Ovary (tissue), 9 donors: ENCODE results near the gene UPF1. TPM values are rescaled to one million over a fixed set of nuclear protein-coding genes. Genes with fewer than 3 reads are reported as not detected.
"Not testable (repeated sequence)": the region's sequence is repeated elsewhere in the genome, so short reads cannot be mapped to it uniquely, and the experiment has no call there.

Experiments
- DNase-seq, 5 donors: peaks; one replicate each; pipeline ENCODE4 v3.0.0-alpha.2; 2019 to 2020
- H3K27ac ChIP-seq, 2 donors: fragments of 200-600 bp; one replicate each; pipeline versions ENCODE4 v1.5.1 to v1.8.0; 2019 to 2022
- H3K27me3 ChIP-seq: fragments of 200-600 bp; one replicate; pipeline ENCODE4 v1.8.0; 2022
- H3K36me3 ChIP-seq: fragments of 200-600 bp; sonication (generic); one replicate; pipeline ENCODE4 v1.5.1; 2019
- H3K4me1 ChIP-seq: one replicate; pipeline ENCODE4 v1.8.1; 2013; ENCODE audit warnings: mild to moderate bottlenecking, moderate library complexity; ENCODE audit not compliant: insufficient read depth
- H3K4me3 ChIP-seq: fragments of 200-600 bp; sonication (generic); one replicate; pipeline ENCODE4 v1.5.1; 2017
- H3K9me3 ChIP-seq, 2 donors: fragments of 200-600 bp in 1 of 2; sonication (generic) in 1 of 2; one replicate each; pipeline versions ENCODE4 v1.5.1 to v1.8.1; 2013 to 2019; ENCODE audit warnings: mild to moderate bottlenecking in 1 of 2, moderate library complexity in 1 of 2
- EP300 ChIP-seq: sonication (generic); formaldehyde crosslinking; IDR thresholded peaks from one replicate; pipeline ENCODE4 v1.6.1; 2017; ENCODE audit warnings: antibody characterized with exemption
- POLR2A ChIP-seq: fragments of 450-650 bp; IDR thresholded peaks from one replicate; pipeline ENCODE4 v1.6.1; 2017; ENCODE audit warnings: antibody characterized with exemption, mild to moderate bottlenecking, moderate library complexity
- WGBS, 3 donors: extraction: QIAGEN DNeasy Blood & Tissue Kit in 1 of 3; methylation state at CpG; one replicate each; pipeline versions ENCODE4 v1.1.5 to v1.1.7; 2013 to 2017; 5-methylcytosine and 5-hydroxymethylcytosine counted together
- intact Hi-C, 4 donors: fragments of 100-400 bp; cut with DNase I; formaldehyde crosslinking; loops; one replicate each; pipeline versions ENCODE4 v1.11.0 to v1.15.1; 2022 to 2023
- polyA plus RNA-seq, 2 donors: library from polyadenylated mRNA; stranded (reverse); fragments of 200-250 nt in 1 of 2; fragments of 350-450 nt in 1 of 2; fragmentation: Illumina TruSeq in 1 of 2; extraction: RNeasy Lipid Tissue Mini Kit (QIAGEN cat#74804) in 1 of 2; gene quantifications; one replicate each; pipeline ENCODE4 v1.2.3, GENCODE V29; 2013 to 2014
- total RNA-seq, 7 donors: library from RNA; depleted of rRNA in 2 of 7; stranded (reverse); fragments of >200 nt in 2 of 7; fragmentation: NEBNext Ultra II Directional in 3 of 7; extraction: Animal tissue kit (Norgen Biotek cat#: 25700) in 3 of 7; gene quantifications; one replicate each; pipeline versions ENCODE4 v1.1.0 to v1.2.4, GENCODE V29; 2016 to 2023
- TF ChIP-seq, protein P1 (sequence below), 3 donors: fragments of 450-650 bp in 2 of 3; fragments of 200-600 bp in 1 of 3; IDR thresholded peaks; one replicate each; pipeline versions ENCODE4 v1.5.1 to v1.8.0; 2016 to 2022; ENCODE audit warnings: antibody characterized with exemption in 3 of 3, mild to moderate bottlenecking in 1 of 3
- donor health status: DM: no; HTN: no; CAD: no; lungs with moderate emphysema.
- donor health status: DM: no; HTN: no; CAD: no.
- donor health status: Bipolar disorder and iron deficiency.
- donor health status: DM: yes; HTN: yes; CAD: no.
- donor health status: DM: no; HTN: no; CAD: no.
- donor health status: DM: yes; HTN: yes; CAD: no.

The UPF1 gene
- total and polyA plus RNA-seq, 9 donors = 35.4 to 89.0 (median 59.7) TPM

DNA sequence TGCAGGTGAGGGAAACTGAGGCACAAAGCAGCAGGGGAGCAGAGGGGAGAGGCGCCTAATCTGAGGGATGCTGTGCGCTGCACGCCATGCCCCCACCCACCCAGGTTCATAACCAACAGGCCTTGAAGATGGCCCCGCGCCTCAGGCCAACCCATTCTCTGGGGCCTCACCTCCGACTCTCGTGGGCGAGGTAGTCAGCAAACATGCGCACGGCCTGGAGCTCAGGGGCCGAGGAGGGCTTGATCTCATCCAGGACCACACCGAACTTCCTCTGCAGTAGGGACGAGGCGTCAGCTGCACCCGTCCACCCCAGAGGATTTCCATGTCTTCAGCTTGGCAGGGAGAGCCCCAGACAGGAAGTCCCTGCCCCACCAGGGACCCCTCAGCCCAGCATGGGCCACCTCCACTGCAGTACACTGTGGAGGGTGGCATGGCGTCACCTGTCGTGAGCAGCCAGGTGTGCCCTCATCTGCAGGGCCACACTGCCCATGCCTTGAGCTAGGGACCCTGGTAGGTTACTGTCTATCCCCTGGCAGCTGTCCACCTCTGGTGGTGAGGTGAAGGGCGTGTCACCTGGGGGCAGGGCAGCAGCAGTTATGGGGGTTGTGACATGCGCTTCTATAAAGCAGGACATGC is 79.2 kb downstream of the UPF1 start:
- intact Hi-C loops = no loop called here
- H3K36me3 ChIP-seq = no peaks in the 10 kb centered on the region

DNA sequence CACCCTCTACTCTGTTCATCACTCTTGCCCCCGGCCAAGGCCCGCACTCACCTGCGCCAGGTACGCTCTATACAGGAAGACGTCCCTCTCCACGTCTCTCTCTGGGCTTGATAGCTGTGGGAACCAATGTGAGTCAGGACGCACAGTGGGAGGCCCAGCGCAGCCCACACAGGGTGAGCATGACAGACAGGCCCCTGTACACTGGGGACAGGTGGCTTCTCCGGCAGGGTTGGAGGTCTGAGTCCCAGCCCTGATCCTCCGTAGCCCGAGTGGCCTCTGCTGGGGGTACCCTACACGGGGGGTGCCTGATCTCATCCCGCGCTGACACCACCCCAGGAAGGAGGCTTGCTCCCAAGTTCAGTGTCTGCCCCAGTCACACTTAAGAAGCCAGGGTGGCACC is 81.2 kb downstream of the UPF1 start:
- H3K4me1 ChIP-seq = peaks cover 3% of the 10 kb centered on the region
- no peak overlapping the region for H3K27ac ChIP-seq
- H3K9me3 ChIP-seq = no peaks in the 10 kb centered on the region
- H3K36me3 ChIP-seq = no peaks in the 10 kb centered on the region
- no peak overlapping the region for H3K4me3 ChIP-seq
- no peaks in the 10 kb centered on the region for H3K27me3 ChIP-seq
- intact Hi-C loops = no loop called here
- 91 to 96% (median 93%) methylated on average over 14 of the region's 14 CpGs for WGBS, 3 donors
- TF ChIP-seq, protein P1, sequence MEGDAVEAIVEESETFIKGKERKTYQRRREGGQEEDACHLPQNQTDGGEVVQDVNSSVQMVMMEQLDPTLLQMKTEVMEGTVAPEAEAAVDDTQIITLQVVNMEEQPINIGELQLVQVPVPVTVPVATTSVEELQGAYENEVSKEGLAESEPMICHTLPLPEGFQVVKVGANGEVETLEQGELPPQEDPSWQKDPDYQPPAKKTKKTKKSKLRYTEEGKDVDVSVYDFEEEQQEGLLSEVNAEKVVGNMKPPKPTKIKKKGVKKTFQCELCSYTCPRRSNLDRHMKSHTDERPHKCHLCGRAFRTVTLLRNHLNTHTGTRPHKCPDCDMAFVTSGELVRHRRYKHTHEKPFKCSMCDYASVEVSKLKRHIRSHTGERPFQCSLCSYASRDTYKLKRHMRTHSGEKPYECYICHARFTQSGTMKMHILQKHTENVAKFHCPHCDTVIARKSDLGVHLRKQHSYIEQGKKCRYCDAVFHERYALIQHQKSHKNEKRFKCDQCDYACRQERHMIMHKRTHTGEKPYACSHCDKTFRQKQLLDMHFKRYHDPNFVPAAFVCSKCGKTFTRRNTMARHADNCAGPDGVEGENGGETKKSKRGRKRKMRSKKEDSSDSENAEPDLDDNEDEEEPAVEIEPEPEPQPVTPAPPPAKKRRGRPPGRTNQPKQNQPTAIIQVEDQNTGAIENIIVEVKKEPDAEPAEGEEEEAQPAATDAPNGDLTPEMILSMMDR (IDR thresholded peaks at IDR 0.05) = no peak
- no peak for TF ChIP-seq POLR2A
- DNase-seq = no peak

More for the DNA sequence above, 79.2 kb downstream of the UPF1 start:
- no peak for DNase-seq
- Histone ChIP-seq H3K27ac (no peak overlapping the region), H3K4me3 (no peak overlapping the region), H3K4me1 (no peaks in the 10 kb centered on the region), H3K9me3 (no peaks in the 10 kb centered on the region), H3K27me3 (no peaks in the 10 kb centered on the region)
- TF ChIP-seq, protein P1 (IDR thresholded peaks at IDR 0.05) = no peak
- TF ChIP-seq EP300 (no peak), POLR2A (no peak)
- WGBS, 3 donors = 90 to 94% (median 94%) methylated on average over 19 of the region's 19 CpGs

DNA sequence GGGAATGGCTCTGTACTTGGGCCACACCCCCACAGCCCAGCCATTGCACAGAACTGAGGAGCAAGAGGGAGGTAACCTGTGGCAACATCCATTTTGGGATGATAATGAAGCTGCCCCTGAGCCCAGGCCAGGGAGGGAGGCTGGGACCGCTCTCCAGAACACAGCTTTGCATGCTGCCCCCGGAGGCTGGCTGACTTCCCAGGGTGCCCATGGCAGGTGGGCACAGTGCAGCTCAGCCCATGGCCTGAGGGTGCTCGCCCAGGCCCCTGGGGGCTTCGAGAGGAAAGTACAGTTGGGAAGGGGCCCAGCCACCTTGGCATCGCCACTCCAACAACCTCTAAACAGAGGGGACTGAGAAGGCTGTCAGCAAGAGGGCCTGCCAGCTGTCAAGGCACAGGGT is 81.7 kb downstream of the UPF1 start:
- no peaks in the 10 kb centered on the region for H3K36me3 ChIP-seq
- H3K9me3 ChIP-seq = no peaks in the 10 kb centered on the region

DNA sequence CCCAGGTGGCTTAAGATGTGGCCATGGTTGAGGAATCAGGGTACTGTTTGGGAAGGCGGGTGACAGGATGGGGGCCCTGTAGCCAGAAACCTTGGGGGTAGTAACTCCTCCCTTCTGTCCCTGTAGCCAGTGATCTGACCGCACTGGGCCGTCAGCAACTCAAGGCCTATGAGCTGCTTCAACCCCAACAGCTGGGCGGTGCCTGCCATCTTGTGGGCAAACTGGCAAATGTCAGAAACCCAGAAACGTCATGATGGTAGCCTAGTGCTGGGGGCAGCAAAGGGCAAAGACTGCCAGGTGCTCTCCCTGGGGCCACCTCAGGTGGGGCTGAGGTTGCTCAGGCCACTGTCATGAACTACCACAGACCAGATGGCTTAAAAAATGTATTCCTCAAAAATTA is 83.9 kb downstream of the UPF1 start:
- H3K4me3 ChIP-seq = no peak overlapping the region
- DNase-seq = peak in 1 of 5 donors; percentile 53
- TF ChIP-seq EP300 = no peak
- TF ChIP-seq, protein P1 (IDR thresholded peaks at IDR 0.05) = no peak
- TF ChIP-seq POLR2A = no peak
- H3K27ac ChIP-seq = no peak overlapping the region
- H3K27me3 ChIP-seq = no peaks in the 10 kb centered on the region
- peaks cover 6% of the 10 kb centered on the region for H3K4me1 ChIP-seq
- intact Hi-C loops = no loop called here
- WGBS, 3 donors = 52 to 66% (median 61%) methylated on average over 5 of the region's 5 CpGs
- H3K36me3 ChIP-seq = no peaks in the 10 kb centered on the region
- no peaks in the 10 kb centered on the region for H3K9me3 ChIP-seq

More for the DNA sequence above, 81.7 kb downstream of the UPF1 start:
- Histone ChIP-seq H3K27me3 (no peaks in the 10 kb centered on the region), H3K4me1 (peaks cover 6% of the 10 kb centered on the region), H3K4me3 (no peak overlapping the region), H3K27ac (no peak overlapping the region)
- no peak for TF ChIP-seq EP300
- TF ChIP-seq POLR2A = no peak
- TF ChIP-seq, protein P1 (IDR thresholded peaks at IDR 0.05) = no peak
- no peak for DNase-seq
- intact Hi-C loops = no loop called here
- WGBS, 3 donors = 77 to 93% (median 85%) methylated on average over 3 to 5 of the region's 5 CpGs

DNA sequence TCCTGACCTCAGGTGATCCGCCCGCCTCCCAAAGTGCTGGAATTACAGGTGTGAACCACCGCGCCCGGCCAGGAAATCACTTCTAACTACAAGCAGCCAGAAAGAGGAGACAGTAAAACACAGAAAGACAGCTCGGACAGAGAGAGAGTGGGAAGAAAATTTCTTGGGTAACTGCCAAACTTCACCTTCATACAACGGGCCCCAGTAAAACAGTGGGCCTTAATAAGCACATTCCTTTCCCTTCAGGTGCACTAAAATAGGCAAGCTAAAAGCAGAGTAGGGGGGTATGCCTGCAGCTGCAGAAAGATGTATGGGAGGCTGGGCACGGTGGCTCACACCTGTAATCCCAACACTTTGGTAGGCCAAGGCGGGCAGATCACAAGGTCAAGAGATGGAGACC is 85.8 kb downstream of the UPF1 start:
- H3K27me3 ChIP-seq, H3K4me1 ChIP-seq: not testable (repeated sequence)

More for the DNA sequence above, 85.8 kb downstream of the UPF1 start:
- H3K36me3 ChIP-seq, intact Hi-C loops, DNase-seq, H3K27ac ChIP-seq, H3K9me3 ChIP-seq, H3K4me3 ChIP-seq: not testable (repeated sequence)
- WGBS, 3 donors = 71 to 78% (median 72%) methylated on average over 9 of the region's 9 CpGs
